GM12878 (cell line): Measurements from ENCODE around the gene TEX264. TPM values are rescaled to one million over a fixed set of nuclear protein-coding genes. Genes with fewer than 3 reads are reported as not detected.

Experiments used
- ATAC-seq: fragments of 200-7000 bp; cut with Tn5 transposase; 3 replicates; pipeline ENCODE4 v1.9.1; 2020; ENCODE audit warnings: mild to moderate bottlenecking, moderate library complexity
- BruUV-seq: library from RNA; stranded (reverse); fragments of 400-500 nt; replicated peaks from 2 replicates; lab custom pipeline; 2021; lab: Mats Ljungman, UMichigan
- CTCF ChIA-PET: fragments of 300-600 bp; sonication (Branson Sonifier 250); formaldehyde crosslinking; extraction: SDS; loops from one replicate; lab custom pipeline; 2021; ENCODE audit warnings: inconsistent platforms; lab: Yijun Ruan, JAX
- POLR2A ChIA-PET: fragments of 350-600 bp; formaldehyde crosslinking; extraction: SDS; loops from one replicate; lab custom pipeline; 2021; ENCODE audit warnings: inconsistent platforms; lab: Charles Lee
- RAD21 ChIA-PET: fragments of 300-600 bp; sonication (Branson Sonifier 250); formaldehyde crosslinking; loops from one replicate; lab custom pipeline; 2023; ENCODE audit warnings: antibody characterized with exemption; ENCODE audit not compliant: unreplicated experiment; lab: Charles Lee
- SMC1A ChIA-PET: fragments of 300-600 bp; sonication (Branson Sonifier 250); formaldehyde crosslinking; loops from one replicate; lab custom pipeline; 2023; ENCODE audit not compliant: unreplicated experiment, uncharacterized antibody; lab: Charles Lee
- DNase-seq: peaks from one replicate; pipeline ENCODE4 v3.0.0-alpha.2; 2011; ENCODE audit warnings: low read depth, low spot score
- FAIRE-seq: peaks from 3 replicates; lab custom pipeline; 2011; peaks lifted over from hg19 to GRCh38; lab: Jason Lieb, UNC
- H2AFZ ChIP-seq: 2 replicates; pipeline ENCODE4 v1.6.0; 2011; ENCODE audit warnings: low read depth, low read length, control low read depth; ENCODE audit not compliant: control insufficient read depth
- H3K27ac ChIP-seq: 2 replicates; pipeline ENCODE4 v1.5.1; 2011; ENCODE audit warnings: control low read depth; ENCODE audit not compliant: control insufficient read depth, insufficient read depth
- H3K27me3 ChIP-seq, 2 experiments: replicated peaks in 1 of 2; 2 replicates each; pipeline versions ENCODE4 v1.6.0 to v1.6.1; 2011; ENCODE audit warnings: low read length in 1 of 2; ENCODE audit not compliant: control insufficient read depth in 2 of 2, insufficient read depth in 2 of 2
- H3K36me3 ChIP-seq, 2 experiments: 2 replicates each; pipeline ENCODE4 v1.5.1; 2011; ENCODE audit warnings: low read length in 1 of 2; ENCODE audit not compliant: control insufficient read depth in 2 of 2, insufficient read depth in 2 of 2
- H3K4me1 ChIP-seq: 2 replicates; pipeline ENCODE4 v1.6.1; 2011; ENCODE audit warnings: mild to moderate bottlenecking, low read length, moderate library complexity, mixed read lengths; ENCODE audit not compliant: control insufficient read depth, insufficient read depth
- H3K4me2 ChIP-seq: 2 replicates; pipeline ENCODE4 v1.6.0; 2011; ENCODE audit warnings: control low read depth; ENCODE audit not compliant: control insufficient read depth, insufficient read depth
- H3K4me3 ChIP-seq: fragments of 200-600 bp; sonication (generic); 2 replicates; pipeline ENCODE4 v1.5.1; 2016
- H3K79me2 ChIP-seq: 2 replicates; pipeline ENCODE4 v1.6.0; 2011; ENCODE audit warnings: low read length; ENCODE audit not compliant: control insufficient read depth, insufficient read depth
- H3K9ac ChIP-seq: 2 replicates; pipeline ENCODE4 v1.8.0; 2011; ENCODE audit warnings: low read length, control low read depth, mixed read lengths; ENCODE audit not compliant: control insufficient read depth, insufficient read depth
- H3K9me3 ChIP-seq: replicated peaks from 3 replicates; pipeline ENCODE4 v1.5.1; 2011; ENCODE audit warnings: mild to moderate bottlenecking, low read length; ENCODE audit not compliant: control insufficient read depth, insufficient read depth
- H4K20me1 ChIP-seq: 2 replicates; pipeline ENCODE4 v1.6.0; 2011; ENCODE audit not compliant: control insufficient read depth, insufficient read depth
- BMI1 ChIP-seq: fragments of 450-650 bp; IDR thresholded peaks from 2 replicates; pipeline ENCODE4 v1.6.1; 2016; ENCODE audit warnings: mild to moderate bottlenecking, moderate library complexity, borderline replicate concordance
- CHD4 ChIP-seq: fragments of 200-600 bp; sonication (generic); IDR thresholded peaks from 2 replicates; pipeline ENCODE4 v1.6.1; 2016; ENCODE audit warnings: mild to moderate bottlenecking
- FOXK2 ChIP-seq: fragments of 450-650 bp; IDR thresholded peaks from 2 replicates; pipeline ENCODE4 v1.6.1; 2017; ENCODE audit warnings: mild to moderate bottlenecking, moderate library complexity
- KLF5 ChIP-seq: fragments of 450-650 bp; IDR thresholded peaks from 2 replicates; pipeline ENCODE4 v1.6.1; 2014; ENCODE audit warnings: mild to moderate bottlenecking; ENCODE audit not compliant: partially characterized antibody
- MTA2 ChIP-seq: fragments of 450-650 bp; IDR thresholded peaks from 2 replicates; pipeline ENCODE4 v1.6.1; 2016; ENCODE audit warnings: low read depth, mild to moderate bottlenecking, moderate library complexity
- NFIC ChIP-seq: IDR thresholded peaks from 2 replicates; pipeline ENCODE4 v1.6.1; 2012; ENCODE audit warnings: low read depth, mild to moderate bottlenecking, inconsistent platforms, low read length, moderate library complexity
- NFXL1 ChIP-seq: fragments of 450-650 bp; IDR thresholded peaks from 2 replicates; pipeline ENCODE4 v1.6.1; 2017; ENCODE audit warnings: antibody characterized with exemption, mild to moderate bottlenecking, borderline replicate concordance
- NFYA ChIP-seq: IDR thresholded peaks from 2 replicates; pipeline ENCODE4 v1.6.1; 2011; ENCODE audit warnings: low read depth, mild to moderate bottlenecking, low read length, improper control_type of control experiment, borderline replicate concordance
- NR2F1 ChIP-seq: fragments of 450-650 bp; conservative IDR thresholded peaks from 2 replicates; pipeline ENCODE4 v1.6.1; 2017; ENCODE audit warnings: mild to moderate bottlenecking
- RB1 ChIP-seq: fragments of 450-650 bp; formaldehyde crosslinking; IDR thresholded peaks from 2 replicates; pipeline ENCODE4 v1.6.1; 2017; ENCODE audit warnings: mild to moderate bottlenecking, borderline replicate concordance
- RELB ChIP-seq: fragments of 450-650 bp; IDR thresholded peaks from 2 replicates; pipeline ENCODE4 v1.6.1; 2017; ENCODE audit warnings: low read depth, mild to moderate bottlenecking, moderate library complexity
- SMARCA5 ChIP-seq: fragments of 450-650 bp; IDR thresholded peaks from 2 replicates; pipeline ENCODE4 v1.6.1; 2017; ENCODE audit warnings: mild to moderate bottlenecking
- USF1 ChIP-seq: IDR thresholded peaks from 2 replicates; pipeline ENCODE4 v1.6.1; 2011; ENCODE audit warnings: borderline replicate concordance, low read depth, mild to moderate bottlenecking, moderate library complexity, mixed read lengths, low read length; ENCODE audit not compliant: insufficient read depth; ENCODE audit errors: extremely low read length
- ZSCAN29 ChIP-seq: fragments of 450-650 bp; IDR thresholded peaks from 2 replicates; pipeline ENCODE4 v1.6.1; 2017; ENCODE audit warnings: mild to moderate bottlenecking, moderate library complexity
- WGBS: methylation state at CpG from one replicate; pipeline ENCODE4 v1.1.6; 2016; ENCODE audit warnings: low lambda C conversion rate; ENCODE audit not compliant: insufficient replicate concordance, insufficient coverage; ENCODE audit errors: missing lambda C conversion rate; 5-methylcytosine and 5-hydroxymethylcytosine counted together
- in situ Hi-C: fragments of 300-500 bp; cut with MboI; formaldehyde crosslinking; loops from 9 replicates; pipeline ENCODE4 v1.14.3; 2018; ENCODE audit warnings: mixed read lengths
- intact Hi-C: fragments of 100-400 bp; cut with micrococcal nuclease; formaldehyde crosslinking; loops from one replicate; pipeline ENCODE4 v1.14.2; 2022; ENCODE audit not compliant: unreplicated experiment
- polyA plus RNA-seq, 11 experiments: library from polyadenylated mRNA; depleted of rRNA in 4 of 11; unstranded in 6 of 11; stranded (reverse) in 5 of 11; fragments of >200 nt; fragmentation: Nextera tagmentation in 4 of 11; fragmentation: Illumina TruSeq in 1 of 11; extraction: Ambion mirVana in 4 of 11; extraction: Trizol in 1 of 11; gene quantifications; 1 replicate in 1 of 11; 2 replicates in 10 of 11; pipeline versions ENCODE4 v1.2.1 to v1.2.3, GENCODE V29; 2011 to 2016; ENCODE audit warnings: inconsistent platforms in 2 of 11, missing spikeins in 2 of 11, low read depth in 1 of 11
- total RNA-seq, 4 experiments: library from RNA; depleted of rRNA in 3 of 4; stranded (reverse); fragments of >200 nt in 3 of 4; fragmentation: Illumina TruSeq in 1 of 4; extraction: Trizol in 1 of 4; gene quantifications; 2 replicates each; pipeline versions ENCODE4 v1.2.1 to v1.2.3, GENCODE V29; 2013 to 2021
- TF ChIP-seq, protein P1 (sequence below): fragments of 450-650 bp; IDR thresholded peaks from 2 replicates; pipeline ENCODE4 v1.6.1; 2014; ENCODE audit warnings: mild to moderate bottlenecking

TEX264 gene
- total and polyA plus RNA-seq, 10 of the 15 experiments (the other 5 are each of a cell fraction or from before 2014, with no cell fraction given) = 3.6 to 63.0 (median 52.4) TPM

- intact Hi-C loops = no loop called here
- POLR2A ChIA-PET = no interaction called here
Measured at GRCh38 chr3:51734572-51734907, 63.5 kb downstream of the TEX264 start.

More at GRCh38 chr3:51734572-51734907, 63.5 kb downstream of the TEX264 start:
- CTCF ChIA-PET = interaction anchor here (1.2 to 1.3 kb wide), 2 partner anchors 16 to 86 kb away, joined by 3 to 4 read pairs; no protein-coding TSS in a partner anchor
- H3K9me3 ChIP-seq = no peaks in the 10 kb centered on the region
- in situ Hi-C loops = no loop called here
- no peak overlapping the region for H3K4me2 ChIP-seq
- FAIRE-seq = no peak
- no peaks in the 10 kb centered on the region for H3K27me3 ChIP-seq
- DNase-seq = no peak
- no peak overlapping the region for H3K27ac ChIP-seq
- ATAC-seq = no peak
- no peak overlapping the region for H2AFZ ChIP-seq
- H3K79me2 ChIP-seq = no peaks in the 10 kb centered on the region
- H3K4me3 ChIP-seq = no peak overlapping the region
- no peaks in the 10 kb centered on the region for H4K20me1 ChIP-seq
- H3K9ac ChIP-seq = no peak overlapping the region
- WGBS = 3% methylated on average over 3 of the region's 3 CpGs
- SMC1A ChIA-PET = interaction anchor here (0.6 to 1.1 kb wide), 4 partner anchors 15 to 1608 kb away, joined by 3 to 6 read pairs (median 4); no protein-coding TSS in a partner anchor
- no TSS peak for BruUV-seq
- RAD21 ChIA-PET = no interaction called here
- H3K36me3 ChIP-seq = no peaks in the 10 kb centered on the region
- TF ChIP-seq, protein P1, sequence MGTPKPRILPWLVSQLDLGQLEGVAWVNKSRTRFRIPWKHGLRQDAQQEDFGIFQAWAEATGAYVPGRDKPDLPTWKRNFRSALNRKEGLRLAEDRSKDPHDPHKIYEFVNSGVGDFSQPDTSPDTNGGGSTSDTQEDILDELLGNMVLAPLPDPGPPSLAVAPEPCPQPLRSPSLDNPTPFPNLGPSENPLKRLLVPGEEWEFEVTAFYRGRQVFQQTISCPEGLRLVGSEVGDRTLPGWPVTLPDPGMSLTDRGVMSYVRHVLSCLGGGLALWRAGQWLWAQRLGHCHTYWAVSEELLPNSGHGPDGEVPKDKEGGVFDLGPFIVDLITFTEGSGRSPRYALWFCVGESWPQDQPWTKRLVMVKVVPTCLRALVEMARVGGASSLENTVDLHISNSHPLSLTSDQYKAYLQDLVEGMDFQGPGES = no peak
- TF ChIP-seq CHD4 (no peak), MTA2 (no peak), NFIC (no peak), FOXK2 (no peak), SMARCA5 (no peak), USF1 (no peak), NR2F1 (no peak), NFYA (no peak), KLF5 (no peak), BMI1 (no peak), NFXL1 (no peak), ZSCAN29 (no peak), RELB (no peak), RB1 (no peak)
- H3K4me1 ChIP-seq = no peaks in the 10 kb centered on the region
